IPS DF 6.9 (cell line): Measurements from ENCODE around the gene SLC24A4.

Experiments
- DNase-seq: peaks from one replicate; pipeline ENCODE4 v3.0.0-alpha.2; 2013; ENCODE audit warnings: low read depth, low spot score
- H3K27ac ChIP-seq: one replicate; pipeline ENCODE4 v1.5.1; 2013; ENCODE audit warnings: low read length, control low read depth
- H3K27me3 ChIP-seq: 2 replicates; pipeline ENCODE4 v1.6.1; 2013; ENCODE audit warnings: mild to moderate bottlenecking, low read length; ENCODE audit not compliant: control insufficient read depth, insufficient read depth
- H3K36me3 ChIP-seq: 2 replicates; pipeline ENCODE4 v1.6.1; 2013; ENCODE audit warnings: low read length; ENCODE audit not compliant: control insufficient read depth, insufficient read depth
- H3K4me1 ChIP-seq: 2 replicates; pipeline ENCODE4 v1.6.1; 2013; ENCODE audit warnings: low read length; ENCODE audit not compliant: control insufficient read depth, insufficient read depth
- H3K4me3 ChIP-seq: 2 replicates; pipeline ENCODE4 v1.5.1; 2013; ENCODE audit warnings: mild to moderate bottlenecking, low read length
- H3K9me3 ChIP-seq: 2 replicates; pipeline ENCODE4 v1.6.1; 2013; ENCODE audit warnings: low read length, inconsistent platforms; ENCODE audit not compliant: control insufficient read depth, insufficient read depth
- WGBS: extraction: QIAGEN DNeasy Blood & Tissue Kit; methylation state at CpG from one replicate; pipeline ENCODE4 v1.1.7; 2013; ENCODE audit warnings: mixed read lengths, missing lambda C conversion rate; ENCODE audit not compliant: insufficient read length, insufficient coverage; 5-methylcytosine and 5-hydroxymethylcytosine counted together

Gene SLC24A4

DNA sequence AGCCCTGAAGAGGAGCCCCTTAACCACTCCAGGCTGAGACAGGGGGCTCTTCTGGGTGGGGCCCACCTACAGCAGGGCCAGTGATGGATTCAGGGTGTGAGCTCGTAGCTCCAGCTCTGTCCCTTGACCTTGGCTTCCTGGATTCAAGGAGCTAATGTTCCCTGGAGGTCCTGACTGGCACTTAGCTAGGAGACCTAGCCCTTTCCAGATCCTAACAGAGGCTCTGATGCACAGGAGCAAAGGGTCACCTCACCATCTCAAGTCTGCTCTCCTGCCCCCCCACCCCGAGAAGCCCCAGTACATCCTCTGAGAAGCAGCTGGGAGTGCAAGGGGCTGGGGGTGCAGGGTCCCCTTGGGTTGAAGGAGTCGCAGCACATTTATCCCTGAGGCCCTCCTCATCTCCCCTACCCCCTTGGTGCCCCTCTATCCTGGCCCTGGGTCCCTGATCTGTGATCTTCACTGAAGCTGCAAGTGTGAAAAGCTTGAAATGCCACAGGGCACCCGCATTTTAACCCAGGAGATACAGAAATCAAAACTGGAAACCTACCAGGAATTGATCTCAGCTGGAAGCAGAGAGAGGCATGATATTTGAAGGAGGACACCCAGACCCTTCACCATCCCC lies 193.5 kb downstream of the SLC24A4 start:
- Histone ChIP-seq H3K4me3 (no peak overlapping the region), H3K36me3 (no peaks in the 10 kb centered on the region), H3K4me1 (peaks cover 2% of the 10 kb centered on the region; the same call in 1 of the 2 replicates), H3K9me3 (no peaks in the 10 kb centered on the region), H3K27ac (no peak overlapping the region), H3K27me3 (peaks cover 16% of the 10 kb centered on the region)
- no CpG with 5 or more reads among the region's 4 CpGs for WGBS
- no peak for DNase-seq

DNA sequence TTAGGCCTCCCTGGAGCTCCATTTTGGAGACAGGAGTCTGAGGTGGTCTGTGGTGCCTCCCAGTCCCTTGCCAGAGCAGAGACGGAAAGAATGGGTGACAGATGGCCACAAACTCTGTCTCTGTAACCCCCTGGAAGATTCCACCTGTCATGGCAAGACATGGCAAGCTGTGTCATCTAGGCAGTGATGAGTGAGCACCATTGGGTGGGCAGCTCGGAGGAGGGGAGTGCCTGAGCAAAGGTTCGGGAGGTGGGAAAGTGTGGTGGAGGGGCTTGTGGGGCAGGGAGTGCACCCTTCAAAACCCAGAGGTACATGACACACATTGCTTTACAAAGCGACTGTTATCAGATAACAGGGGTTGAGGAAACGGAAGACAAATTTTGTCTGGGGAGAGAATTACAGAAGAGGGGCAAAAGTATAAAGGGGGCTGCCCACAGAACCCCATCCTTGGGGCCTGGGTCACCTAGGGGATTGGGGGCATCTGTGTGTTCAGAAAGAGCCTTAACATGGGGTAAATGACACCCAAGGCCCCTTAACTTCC lies 194.1 kb downstream of the SLC24A4 start:
- no peak overlapping the region for H3K27ac ChIP-seq
- no peaks in the 10 kb centered on the region for H3K36me3 ChIP-seq
- no peaks in the 10 kb centered on the region for H3K9me3 ChIP-seq
- peaks cover 2% of the 10 kb centered on the region; the same call in 1 of the 2 replicates for H3K4me1 ChIP-seq
- no peak overlapping the region for H3K4me3 ChIP-seq
- no peak for DNase-seq
- WGBS, result no CpG with 5 or more reads among the region's 5 CpGs
- peaks cover 16% of the 10 kb centered on the region for H3K27me3 ChIP-seq

DNA sequence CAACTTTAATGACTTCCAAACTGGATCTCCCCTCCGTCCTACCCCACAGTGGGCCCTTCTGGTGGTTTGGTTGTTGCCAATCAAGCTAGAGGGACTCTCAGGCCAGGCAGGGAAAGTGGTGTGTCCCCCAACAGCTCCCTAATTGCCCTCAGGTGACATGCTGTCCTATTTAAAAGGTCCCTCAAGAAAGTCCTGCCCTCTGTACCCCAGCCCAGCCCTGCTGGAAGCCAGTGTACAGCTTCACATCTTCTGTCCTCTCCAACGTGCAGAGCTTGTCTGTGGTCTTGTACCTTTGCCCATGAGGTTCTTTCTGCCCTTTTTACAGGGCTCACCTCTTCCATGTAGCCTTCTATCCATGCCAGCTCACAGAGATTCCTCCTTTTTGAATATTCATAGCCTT lies 194.8 kb downstream of the SLC24A4 start:
- H3K4me3 ChIP-seq, result no peak overlapping the region
- peaks cover 2% of the 10 kb centered on the region; the same call in 1 of the 2 replicates for H3K4me1 ChIP-seq
- H3K27ac ChIP-seq, result no peak overlapping the region
- WGBS, result no CpG with 5 or more reads among the region's 2 CpGs
- no peak for DNase-seq
- peaks cover 16% of the 10 kb centered on the region for H3K27me3 ChIP-seq
- no peaks in the 10 kb centered on the region for H3K36me3 ChIP-seq
- no peaks in the 10 kb centered on the region for H3K9me3 ChIP-seq

DNA sequence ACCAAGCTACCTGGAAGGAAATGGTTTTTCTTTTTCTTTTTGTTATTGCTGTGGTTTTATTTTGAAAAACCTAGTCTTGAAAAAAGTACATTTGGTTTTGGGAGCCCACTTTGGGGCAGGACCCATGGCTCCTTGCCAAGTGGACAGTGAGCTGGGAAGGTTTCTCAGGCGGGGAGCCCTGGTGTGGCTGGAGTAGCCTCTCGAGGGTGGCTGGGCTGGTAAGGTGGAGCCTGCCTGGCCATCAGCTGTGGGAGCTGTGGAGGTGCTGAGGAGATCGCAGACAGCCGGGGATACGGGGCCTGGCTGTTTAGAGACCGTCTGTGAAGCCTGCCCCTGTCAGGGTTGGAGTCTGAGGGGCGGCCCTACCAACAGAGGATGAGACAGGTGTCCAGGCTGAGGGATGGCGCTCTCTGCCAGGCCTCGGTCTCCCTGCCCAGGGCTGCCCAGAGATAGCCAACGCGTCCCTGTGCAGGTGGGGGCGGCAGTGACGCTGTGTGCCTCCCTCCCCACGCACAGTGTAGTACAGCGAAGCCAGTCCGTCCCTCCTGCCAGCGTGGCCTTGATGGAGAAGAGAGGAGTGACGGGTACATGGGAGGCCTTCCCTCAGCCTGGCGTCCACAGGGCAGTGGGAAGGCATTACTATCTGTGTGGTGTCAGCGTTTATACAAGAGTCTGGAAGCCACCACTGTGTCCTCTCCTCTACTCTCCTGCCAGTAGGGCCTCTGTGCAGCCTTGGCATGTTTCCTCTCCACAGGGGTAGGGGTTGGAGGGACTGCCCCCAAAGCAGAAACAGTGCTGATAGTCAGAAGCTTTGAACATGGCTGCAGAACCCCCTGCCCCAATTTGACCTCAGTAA lies 196.5 kb downstream of the SLC24A4 start:
- no peaks in the 10 kb centered on the region for H3K9me3 ChIP-seq
- WGBS, result no CpG with 5 or more reads among the region's 20 CpGs
- peaks cover 8% of the 10 kb centered on the region; the same call in 1 of the 2 replicates for H3K27me3 ChIP-seq
- peaks cover 2% of the 10 kb centered on the region; the same call in 1 of the 2 replicates for H3K4me1 ChIP-seq
- H3K4me3 ChIP-seq, result no peak overlapping the region
- DNase-seq, result no peak
- H3K36me3 ChIP-seq, result no peaks in the 10 kb centered on the region
- no peak overlapping the region for H3K27ac ChIP-seq

DNA sequence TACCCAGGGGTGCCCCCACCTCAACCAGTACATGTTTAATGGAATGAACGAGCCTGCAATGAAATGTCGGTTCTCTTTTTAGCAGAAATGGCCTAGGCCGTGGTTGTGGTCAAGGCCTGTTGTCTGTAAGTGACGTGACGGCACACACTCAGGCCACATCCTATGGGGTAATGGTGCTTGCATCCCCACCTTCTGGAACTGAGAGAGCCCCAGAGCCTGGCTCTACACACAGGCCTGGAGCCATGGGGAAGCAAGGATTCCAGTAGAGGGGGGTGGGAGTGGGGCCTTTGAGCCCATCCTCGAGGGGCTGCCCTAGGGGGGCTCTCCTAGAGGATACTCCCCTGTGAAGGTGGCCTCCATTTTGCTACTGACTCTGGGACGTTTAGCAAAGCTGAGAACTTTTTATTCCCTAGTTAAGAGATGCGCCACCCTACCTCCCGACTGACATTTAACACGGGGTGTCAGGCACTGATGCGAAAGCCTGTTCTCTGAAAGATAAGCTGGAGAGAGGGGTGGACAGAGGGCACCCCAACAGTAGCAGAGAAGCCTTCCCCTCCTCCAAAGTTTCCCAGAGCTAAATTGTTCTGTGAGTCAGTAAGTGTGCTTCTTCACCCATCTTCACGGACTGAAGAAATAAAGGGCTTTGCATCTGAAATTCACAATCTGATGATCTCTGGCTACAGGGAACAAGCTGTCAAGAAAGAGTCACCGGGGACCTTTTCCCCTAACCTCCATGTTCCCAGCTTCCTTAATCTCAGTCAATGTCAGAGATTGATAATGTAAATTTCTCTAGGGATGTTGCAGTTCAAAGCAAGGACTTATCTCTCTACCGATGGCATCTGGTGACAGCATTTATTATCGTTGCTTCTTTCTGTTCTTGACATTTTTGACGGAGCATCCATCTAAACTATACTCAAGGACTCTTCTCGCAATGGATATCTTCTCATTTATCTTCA lies 197.4 kb downstream of the SLC24A4 start:
- Histone ChIP-seq H3K27ac (no peak overlapping the region), H3K4me1 (no peaks in the 10 kb centered on the region), H3K4me3 (no peak overlapping the region), H3K27me3 (no peaks in the 10 kb centered on the region), H3K36me3 (no peaks in the 10 kb centered on the region), H3K9me3 (no peaks in the 10 kb centered on the region)
- WGBS, result 100% methylated on average over 1 of the region's 17 CpGs
- DNase-seq, result no peak

DNA sequence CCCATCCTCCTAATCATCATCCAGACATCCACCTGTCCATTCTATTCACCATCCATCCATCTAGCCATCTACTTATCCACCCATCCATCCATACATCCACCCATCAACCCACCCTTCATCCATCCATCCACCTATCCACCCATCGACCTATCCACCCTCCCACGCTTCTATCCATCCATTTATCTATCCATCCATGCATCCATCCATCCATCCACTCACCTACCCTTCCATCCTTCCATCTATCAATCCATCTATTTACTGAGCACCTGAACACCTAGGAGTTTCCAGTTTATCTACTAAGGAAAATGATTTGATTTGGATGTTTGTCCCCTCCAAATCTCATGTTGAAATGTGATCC lies 198.1 kb downstream of the SLC24A4 start:
- H3K36me3 ChIP-seq, result no peaks in the 10 kb centered on the region

DNA sequence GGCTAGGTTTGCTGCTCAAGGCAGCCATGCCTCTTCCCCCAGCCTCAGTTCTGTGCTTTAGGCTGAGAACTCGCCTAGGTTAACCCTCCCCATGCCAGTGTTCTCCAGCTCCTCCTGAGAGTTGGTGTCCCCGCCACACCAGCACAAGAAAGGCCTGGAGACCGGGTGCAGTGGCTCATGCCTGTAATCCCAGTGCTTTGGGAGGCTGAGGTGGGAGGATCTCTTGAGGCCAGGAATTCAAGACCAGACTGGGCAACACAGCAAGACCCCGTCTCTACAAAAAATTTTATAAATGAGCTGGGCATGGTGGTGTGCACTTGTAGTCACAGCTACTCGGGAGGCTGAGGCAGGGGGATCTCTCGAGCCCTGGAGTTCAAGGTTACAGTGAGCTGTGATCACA lies 200.8 kb downstream of the SLC24A4 start:
- DNase-seq, result no peak
- Histone ChIP-seq H3K4me3 (no peak overlapping the region), H3K27ac (no peak overlapping the region), H3K36me3 (no peaks in the 10 kb centered on the region), H3K9me3 (no peaks in the 10 kb centered on the region), H3K4me1 (no peaks in the 10 kb centered on the region), H3K27me3 (no peaks in the 10 kb centered on the region)
- no CpG with 5 or more reads among the region's 6 CpGs for WGBS

More for the DNA sequence above, 198.1 kb downstream of the SLC24A4 start:
- no peak overlapping the region for H3K27ac ChIP-seq
- H3K27me3 ChIP-seq, result no peaks in the 10 kb centered on the region
- WGBS, result 100% methylated on average over 2 of the region's 2 CpGs
- no peaks in the 10 kb centered on the region for H3K9me3 ChIP-seq
- no peaks in the 10 kb centered on the region for H3K4me1 ChIP-seq
- no peak for DNase-seq
- no peak overlapping the region for H3K4me3 ChIP-seq

DNA sequence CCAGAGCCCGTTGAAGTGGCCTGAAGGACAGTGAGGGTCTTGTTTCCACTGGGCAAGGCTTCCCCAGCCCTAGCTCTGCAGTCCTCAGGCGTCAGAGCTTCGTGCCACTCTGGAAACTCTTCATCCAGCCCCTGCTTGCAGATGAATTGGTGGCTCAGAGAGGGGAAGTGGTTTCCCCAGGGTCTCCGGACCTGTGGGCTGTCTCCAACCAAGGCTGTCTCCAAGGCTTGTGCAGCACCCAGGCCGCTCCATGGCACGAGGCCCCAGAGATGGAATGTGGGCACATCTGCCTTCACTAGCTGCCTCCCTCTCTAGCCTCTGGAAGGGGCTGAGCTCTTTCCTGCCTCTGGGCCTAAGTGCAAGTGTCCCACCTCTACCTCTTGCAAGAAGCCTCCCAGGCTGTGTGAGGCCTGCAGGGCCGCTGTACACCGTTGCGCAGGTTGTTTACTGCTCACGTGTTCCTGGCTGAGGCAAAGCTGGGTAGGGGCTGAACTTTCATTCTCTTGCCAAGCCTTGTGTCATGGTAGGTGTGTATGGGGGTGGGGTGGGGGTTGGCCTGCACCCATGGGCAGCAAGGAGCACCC lies 201.7 kb downstream of the SLC24A4 start:
- H3K4me1 ChIP-seq, result no peaks in the 10 kb centered on the region
- H3K27ac ChIP-seq, result no peak overlapping the region
- no peak for DNase-seq

DNA sequence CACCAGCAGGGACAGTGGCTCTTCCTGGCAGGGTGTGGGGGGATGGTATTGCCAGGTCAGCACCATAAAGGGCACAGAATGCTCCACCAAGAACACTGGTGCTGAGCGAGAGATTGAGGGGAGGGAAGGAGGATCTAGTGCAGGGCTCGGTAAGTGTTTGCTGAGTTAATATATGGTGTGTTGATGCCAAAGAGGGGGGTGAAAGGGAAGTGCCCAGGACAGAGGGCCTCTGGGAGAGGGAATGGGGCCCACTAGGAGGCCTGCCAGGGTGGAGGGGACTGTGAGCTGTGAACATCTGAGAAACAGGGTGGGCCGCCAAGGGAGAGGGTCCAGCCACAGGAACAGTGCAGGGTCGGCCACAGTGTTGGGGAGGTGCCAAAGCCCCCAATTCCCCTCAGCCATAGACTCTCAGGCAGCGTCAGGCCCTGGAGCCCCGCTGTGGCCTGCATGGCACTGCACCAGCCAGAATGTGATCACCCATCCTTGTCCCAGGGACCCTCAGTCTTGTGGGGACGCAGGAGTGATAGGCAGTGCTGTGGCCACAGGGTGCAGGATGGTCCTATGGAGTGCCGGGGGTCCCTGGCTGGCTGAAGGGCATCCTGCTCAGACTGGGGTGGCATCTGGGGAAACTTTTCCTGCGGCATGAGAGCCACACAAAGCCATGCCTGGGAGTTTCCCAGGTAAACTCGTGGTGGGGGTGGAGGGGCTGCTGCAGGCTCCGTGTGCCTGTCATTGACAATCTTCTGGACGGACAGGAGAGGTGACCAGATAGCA lies 202.5 kb downstream of the SLC24A4 start:
- Histone ChIP-seq H3K4me1 (no peaks in the 10 kb centered on the region), H3K27ac (no peak overlapping the region), H3K4me3 (no peak overlapping the region), H3K9me3 (no peaks in the 10 kb centered on the region), H3K27me3 (no peaks in the 10 kb centered on the region), H3K36me3 (no peaks in the 10 kb centered on the region)
- no peak for DNase-seq
- WGBS, result no CpG with 5 or more reads among the region's 12 CpGs

More for the DNA sequence above, 201.7 kb downstream of the SLC24A4 start:
- Histone ChIP-seq H3K4me3 (no peak overlapping the region), H3K27me3 (no peaks in the 10 kb centered on the region), H3K9me3 (no peaks in the 10 kb centered on the region), H3K36me3 (no peaks in the 10 kb centered on the region)
- WGBS, result no CpG with 5 or more reads among the region's 10 CpGs
